Neural cell (in vitro differentiated cells): ENCODE results near the gene VWA7. TPM values are rescaled to one million over a fixed set of nuclear protein-coding genes. Genes with fewer than 3 reads are reported as not detected.

Experiments used
- H2AFZ ChIP-seq: fragments of 200-600, 300-800 bp; sonication (generic), shearing (Covaris generic); 2 replicates; pipeline ENCODE4 v1.6.0; 2014; ENCODE audit warnings: low read depth, mild to moderate bottlenecking, antibody characterized with exemption, low read length, moderate library complexity
- H3F3A ChIP-seq: fragments of 200-600 bp; shearing (Covaris generic); 2 replicates; pipeline ENCODE4 v1.6.1; 2016; ENCODE audit warnings: mild to moderate bottlenecking, moderate library complexity, mixed read lengths, antibody characterized with exemption, low read length; ENCODE audit not compliant: insufficient read depth, poor library complexity, severe bottlenecking
- H3K27ac ChIP-seq: fragments of 200-600, 300-800 bp; sonication (generic), shearing (Covaris generic); 2 replicates; pipeline ENCODE4 v1.5.1; 2014; ENCODE audit warnings: mild to moderate bottlenecking, low read length, moderate library complexity
- H3K27me3 ChIP-seq: fragments of 300-800, 200-600 bp; sonication (generic), shearing (Covaris generic); 2 replicates; pipeline ENCODE4 v1.6.0; 2014; ENCODE audit warnings: mild to moderate bottlenecking, low read depth, low read length, moderate library complexity; ENCODE audit not compliant: insufficient read depth
- H3K36me3 ChIP-seq: fragments of 300-800, 200-600 bp; sonication (generic), shearing (Covaris generic); 2 replicates; pipeline ENCODE4 v1.5.1; 2014; ENCODE audit warnings: mild to moderate bottlenecking, antibody characterized with exemption, low read length, moderate library complexity; ENCODE audit not compliant: insufficient read depth
- H3K4me2 ChIP-seq: fragments of 300-800, 200-600 bp; sonication (generic), shearing (Covaris generic); 2 replicates; pipeline ENCODE4 v1.6.0; 2014; ENCODE audit warnings: mild to moderate bottlenecking, low read length
- H3K4me3 ChIP-seq: fragments of 300-800, 200-600 bp; sonication (generic), shearing (Covaris generic); 2 replicates; pipeline ENCODE4 v1.5.1; 2014; ENCODE audit warnings: mild to moderate bottlenecking, low read length, moderate library complexity
- H3K79me2 ChIP-seq: fragments of 200-600 bp; shearing (Covaris generic); replicated peaks from 2 replicates; pipeline ENCODE4 v1.6.0; 2014; ENCODE audit warnings: mild to moderate bottlenecking, low read length, moderate library complexity; ENCODE audit not compliant: insufficient read depth
- H3K9ac ChIP-seq: fragments of 300-800, 200-600 bp; sonication (generic), shearing (Covaris generic); 2 replicates; pipeline ENCODE4 v1.6.1; 2016; ENCODE audit warnings: mild to moderate bottlenecking, low read length, mixed read lengths
- H3K9me2 ChIP-seq: fragments of 200-600 bp; shearing (Covaris generic); 2 replicates; pipeline ENCODE4 v1.6.1; 2016; ENCODE audit warnings: mild to moderate bottlenecking, low read length, mixed read lengths; ENCODE audit not compliant: insufficient read depth
- H3K9me3 ChIP-seq: fragments of 200-600, 300-800 bp; sonication (generic), shearing (Covaris generic); 2 replicates; pipeline ENCODE4 v1.6.1; 2016; ENCODE audit warnings: mild to moderate bottlenecking, mixed run types, low read length, moderate library complexity, mixed read lengths
- H4K20me1 ChIP-seq: fragments of 200-600 bp; shearing (Covaris generic); 2 replicates; pipeline ENCODE4 v1.6.1; 2016; ENCODE audit warnings: mild to moderate bottlenecking, mixed run types; ENCODE audit not compliant: insufficient read depth
- CTCF ChIP-seq: fragments of 450-650 bp; IDR thresholded peaks from 2 replicates; pipeline ENCODE4 v1.5.1; 2014; ENCODE audit warnings: antibody characterized with exemption, mild to moderate bottlenecking, moderate library complexity; ENCODE audit not compliant: poor library complexity, severe bottlenecking
- EP300 ChIP-seq: fragments of 450-650 bp; conservative IDR thresholded peaks from 2 replicates; pipeline ENCODE4 v1.6.1; 2014; ENCODE audit warnings: antibody characterized with exemption, mild to moderate bottlenecking, moderate library complexity; ENCODE audit not compliant: poor library complexity, severe bottlenecking
- EZH2 ChIP-seq: fragments of 200-600, 300-800 bp; shearing (Covaris generic), sonication (generic); IDR thresholded peaks from 2 replicates; pipeline ENCODE4 v1.6.1; 2014; ENCODE audit warnings: antibody characterized with exemption, low read length, borderline replicate concordance, mild to moderate bottlenecking; ENCODE audit not compliant: insufficient read depth, poor library complexity, severe bottlenecking
- MXI1 ChIP-seq: fragments of 450-650 bp; conservative IDR thresholded peaks from 2 replicates; pipeline ENCODE4 v1.6.1; 2014; ENCODE audit warnings: antibody characterized with exemption, mild to moderate bottlenecking; ENCODE audit not compliant: poor library complexity, severe bottlenecking
- POLR2AphosphoS5 ChIP-seq: IDR thresholded peaks from 2 replicates; pipeline ENCODE4 v1.6.1; 2012
- RAD21 ChIP-seq: fragments of 450-650 bp; conservative IDR thresholded peaks from 2 replicates; pipeline ENCODE4 v1.6.1; 2014; ENCODE audit warnings: antibody characterized with exemption, mild to moderate bottlenecking, moderate library complexity
- SMC3 ChIP-seq: fragments of 450-650 bp; conservative IDR thresholded peaks from 2 replicates; pipeline ENCODE4 v1.6.1; 2014; ENCODE audit warnings: antibody characterized with exemption, mild to moderate bottlenecking, moderate library complexity; ENCODE audit not compliant: poor library complexity
- TAF1 ChIP-seq: IDR thresholded peaks from 2 replicates; pipeline ENCODE4 v1.6.1; 2012; ENCODE audit warnings: low read depth
- polyA plus RNA-seq: library from polyadenylated mRNA; depleted of rRNA; stranded (reverse); fragments of >200 nt; gene quantifications from 2 replicates; pipeline ENCODE4 v1.2.3, GENCODE V29; 2014
- small RNA-seq, 3 experiments: library from RNA; depleted of rRNA; stranded (forward); fragments of <200 nt; gene quantifications; one replicate each; pipeline ENCODE3, GENCODE V24; 2012
- TF ChIP-seq, protein P1 (sequence below): IDR thresholded peaks from 2 replicates; pipeline ENCODE4 v1.6.1; 2012; ENCODE audit warnings: borderline replicate concordance

VWA7 gene
- polyA plus RNA-seq, 1 donor from 2014 or later = 5.3 TPM

DNA sequence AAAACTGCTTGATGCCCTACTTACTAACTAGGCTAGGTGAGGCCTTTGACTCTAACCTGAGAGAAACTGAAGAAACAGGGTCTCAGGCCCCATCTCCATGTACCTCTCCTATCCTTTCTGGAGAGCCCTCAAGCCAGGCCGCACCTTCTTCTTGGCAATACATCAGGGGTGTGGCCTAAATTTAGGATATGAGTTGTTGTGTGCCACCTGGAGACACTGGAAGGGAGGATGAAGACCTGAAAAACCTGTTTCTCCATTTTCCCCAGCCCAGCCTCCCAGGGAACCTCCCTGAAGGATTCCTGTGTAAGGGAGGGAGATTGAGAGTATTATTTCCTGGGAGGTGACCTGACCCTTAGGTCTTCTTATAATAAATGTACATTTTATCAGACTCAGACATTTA is 58.9 kb downstream of the VWA7 start (continued):
- no peak for TF ChIP-seq RAD21
- no peak for TF ChIP-seq TAF1

DNA sequence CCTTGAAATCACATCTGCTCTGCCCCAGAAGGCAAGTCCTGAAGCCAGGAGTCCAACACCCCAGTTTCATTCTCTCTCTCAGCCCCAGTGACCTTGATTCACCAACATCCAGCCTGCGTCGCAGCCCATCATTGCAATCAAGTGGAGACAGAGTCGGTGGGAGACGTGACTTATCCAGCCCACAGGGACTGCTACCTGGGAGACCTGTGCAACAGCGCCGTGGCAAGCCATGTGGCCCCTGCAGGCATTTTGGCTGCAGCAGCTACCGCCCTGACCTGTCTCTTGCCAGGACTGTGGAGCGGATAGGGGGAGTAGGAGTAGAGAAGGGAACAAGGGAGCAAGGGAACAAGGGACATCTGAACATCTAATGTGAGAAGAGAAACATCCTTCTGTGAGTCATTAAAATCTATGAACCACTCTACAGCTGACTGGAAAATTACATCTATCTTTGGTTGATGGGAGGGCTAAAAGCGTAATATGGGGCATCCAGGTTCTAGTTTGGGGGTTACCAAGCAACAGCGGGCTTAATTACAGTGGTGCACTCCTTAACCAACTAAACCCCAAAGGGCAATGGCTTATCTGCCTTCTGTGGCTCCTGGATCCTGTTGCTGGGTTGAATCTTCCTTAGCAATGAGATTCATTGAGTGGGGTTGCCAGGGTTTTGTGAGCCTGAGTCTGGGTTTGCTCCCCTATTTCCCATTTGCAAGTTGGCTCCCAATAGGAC is 59.5 kb downstream of the VWA7 start:
- no peaks in the 10 kb centered on the region for H3K9me2 ChIP-seq
- no peaks in the 10 kb centered on the region for H4K20me1 ChIP-seq
- no peak overlapping the region for H3K4me2 ChIP-seq
- H3F3A ChIP-seq = no peaks in the 10 kb centered on the region
- H3K27me3 ChIP-seq = no peaks in the 10 kb centered on the region
- no peaks in the 10 kb centered on the region for H3K79me2 ChIP-seq
- H3K4me3 ChIP-seq = no peak overlapping the region
- no peaks in the 10 kb centered on the region for H3K36me3 ChIP-seq
- H3K9ac ChIP-seq = no peak overlapping the region
- no peak for TF ChIP-seq CTCF
- TF ChIP-seq EP300 = no peak
- TF ChIP-seq MXI1 = no peak
- TF ChIP-seq, protein P1, sequence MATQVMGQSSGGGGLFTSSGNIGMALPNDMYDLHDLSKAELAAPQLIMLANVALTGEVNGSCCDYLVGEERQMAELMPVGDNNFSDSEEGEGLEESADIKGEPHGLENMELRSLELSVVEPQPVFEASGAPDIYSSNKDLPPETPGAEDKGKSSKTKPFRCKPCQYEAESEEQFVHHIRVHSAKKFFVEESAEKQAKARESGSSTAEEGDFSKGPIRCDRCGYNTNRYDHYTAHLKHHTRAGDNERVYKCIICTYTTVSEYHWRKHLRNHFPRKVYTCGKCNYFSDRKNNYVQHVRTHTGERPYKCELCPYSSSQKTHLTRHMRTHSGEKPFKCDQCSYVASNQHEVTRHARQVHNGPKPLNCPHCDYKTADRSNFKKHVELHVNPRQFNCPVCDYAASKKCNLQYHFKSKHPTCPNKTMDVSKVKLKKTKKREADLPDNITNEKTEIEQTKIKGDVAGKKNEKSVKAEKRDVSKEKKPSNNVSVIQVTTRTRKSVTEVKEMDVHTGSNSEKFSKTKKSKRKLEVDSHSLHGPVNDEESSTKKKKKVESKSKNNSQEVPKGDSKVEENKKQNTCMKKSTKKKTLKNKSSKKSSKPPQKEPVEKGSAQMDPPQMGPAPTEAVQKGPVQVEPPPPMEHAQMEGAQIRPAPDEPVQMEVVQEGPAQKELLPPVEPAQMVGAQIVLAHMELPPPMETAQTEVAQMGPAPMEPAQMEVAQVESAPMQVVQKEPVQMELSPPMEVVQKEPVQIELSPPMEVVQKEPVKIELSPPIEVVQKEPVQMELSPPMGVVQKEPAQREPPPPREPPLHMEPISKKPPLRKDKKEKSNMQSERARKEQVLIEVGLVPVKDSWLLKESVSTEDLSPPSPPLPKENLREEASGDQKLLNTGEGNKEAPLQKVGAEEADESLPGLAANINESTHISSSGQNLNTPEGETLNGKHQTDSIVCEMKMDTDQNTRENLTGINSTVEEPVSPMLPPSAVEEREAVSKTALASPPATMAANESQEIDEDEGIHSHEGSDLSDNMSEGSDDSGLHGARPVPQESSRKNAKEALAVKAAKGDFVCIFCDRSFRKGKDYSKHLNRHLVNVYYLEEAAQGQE = no peak
- no peak for TF ChIP-seq SMC3
- no peak for TF ChIP-seq POLR2AphosphoS5
- TF ChIP-seq RAD21 = no peak
- TF ChIP-seq TAF1 = no peak
- no peak for TF ChIP-seq EZH2
- H3K27ac ChIP-seq = no peak overlapping the region
- no peak overlapping the region for H2AFZ ChIP-seq
- no peaks in the 10 kb centered on the region for H3K9me3 ChIP-seq

Small RNAs within 50 kb of the gene (small RNA-seq; reads per million reads assigned to genes)
- gene MSH5-SAPCD1 (0 reads per million in 3 experiments), gene RF00019 (0 to 1.2 (median 0) reads per million in 3 experiments), gene RNU6-850P (0 reads per million in 3 experiments), gene SAPCD1 (0 reads per million in 3 experiments)

Other genes starting within 250 kb of the VWA7 start
- not detected in 2 replicates for gene MCCD1, start 248.4 kb downstream of the VWA7 start, polyA plus RNA-seq
- gene DDX39B, start 235.3 kb downstream of the VWA7 start, polyA plus RNA-seq = 313 and 371 TPM in 2 replicates
- 56.7 and 76.7 TPM in 2 replicates for gene ATP6V1G2, start 230.7 kb downstream of the VWA7 start, polyA plus RNA-seq
- gene NFKBIL1, start 229.7 kb downstream of the VWA7 start, polyA plus RNA-seq = 88.7 and 92.8 TPM in 2 replicates
- 0.56 TPM in 1 of 2 replicates, not detected in the other for gene LTA, start 205.0 kb downstream of the VWA7 start, polyA plus RNA-seq
- gene TNF, start 201.8 kb downstream of the VWA7 start, polyA plus RNA-seq = not detected in 2 replicates
- gene LTB, start 194.9 kb downstream of the VWA7 start, polyA plus RNA-seq = not detected in 2 replicates
- not detected in 2 replicates for gene LST1, start 191.1 kb downstream of the VWA7 start, polyA plus RNA-seq
- gene NCR3, start 184.3 kb downstream of the VWA7 start, polyA plus RNA-seq = not detected in 2 replicates
- gene AIF1, start 162.1 kb downstream of the VWA7 start, polyA plus RNA-seq = not detected in 2 replicates
- gene PRRC2A, start 156.6 kb downstream of the VWA7 start, polyA plus RNA-seq = 39.9 and 51.0 TPM in 2 replicates
- gene BAG6, start 124.7 kb downstream of the VWA7 start, polyA plus RNA-seq = 203 and 204 TPM in 2 replicates
- gene APOM, start 121.4 kb downstream of the VWA7 start, polyA plus RNA-seq = 1.3 and 4.4 TPM in 2 replicates
- gene C6orf47, start 116.5 kb downstream of the VWA7 start, polyA plus RNA-seq = 17.2 and 24.3 TPM in 2 replicates
- gene GPANK1, start 112.3 kb downstream of the VWA7 start, polyA plus RNA-seq = 18.4 and 21.9 TPM in 2 replicates
- gene CSNK2B, start 111.2 kb downstream of the VWA7 start, polyA plus RNA-seq = 130 and 135 TPM in 2 replicates
- 4.0 and 7.7 TPM in 2 replicates for gene LY6G5B, start 107.4 kb downstream of the VWA7 start, polyA plus RNA-seq
- 13.4 and 26.6 TPM in 2 replicates for gene LY6G5C, start 96.3 kb downstream of the VWA7 start, polyA plus RNA-seq
- 130 and 154 TPM in 2 replicates for gene ABHD16A, start 74.0 kb downstream of the VWA7 start, polyA plus RNA-seq
- gene LY6G6F, start 70.5 kb downstream of the VWA7 start, polyA plus RNA-seq = not detected in 2 replicates
- gene LY6G6D, start 62.0 kb downstream of the VWA7 start, polyA plus RNA-seq = not detected in 2 replicates
- gene LY6G6C, start 55.6 kb downstream of the VWA7 start, polyA plus RNA-seq = 0.78 and 0.88 TPM in 2 replicates
- not detected in 2 replicates for gene MPIG6B, start 54.0 kb downstream of the VWA7 start, polyA plus RNA-seq
- gene DDAH2, start 48.0 kb downstream of the VWA7 start, polyA plus RNA-seq = 386 and 410 TPM in 2 replicates
- gene CLIC1, start 40.8 kb downstream of the VWA7 start, polyA plus RNA-seq = 5.5 and 5.7 TPM in 2 replicates
- gene MSH5, start 37.3 kb downstream of the VWA7 start, polyA plus RNA-seq = 5.1 and 7.8 TPM in 2 replicates
- 1.3 TPM in 1 of 2 replicates, not detected in the other for gene SAPCD1, start 14.7 kb downstream of the VWA7 start, polyA plus RNA-seq
- gene VARS1, start 18.4 kb upstream of the VWA7 start, polyA plus RNA-seq = 40.9 and 49.4 TPM in 2 replicates
- gene LSM2, start 29.6 kb upstream of the VWA7 start, polyA plus RNA-seq = 68.5 and 87.6 TPM in 2 replicates
- gene HSPA1L, start 38.0 kb upstream of the VWA7 start, polyA plus RNA-seq = 1.6 and 2.6 TPM in 2 replicates
- 50.9 and 54.5 TPM in 2 replicates for gene HSPA1A, start 38.2 kb upstream of the VWA7 start, polyA plus RNA-seq
- 120 and 128 TPM in 2 replicates for gene HSPA1B, start 50.4 kb upstream of the VWA7 start, polyA plus RNA-seq
- 40.9 and 47.0 TPM in 2 replicates for gene NEU1, start 85.5 kb upstream of the VWA7 start, polyA plus RNA-seq
- gene SLC44A4, start 101.7 kb upstream of the VWA7 start, polyA plus RNA-seq = 0.09 and 0.46 TPM in 2 replicates
- gene EHMT2, start 120.4 kb upstream of the VWA7 start, polyA plus RNA-seq = 102 and 121 TPM in 2 replicates
- gene ZBTB12, start 124.8 kb upstream of the VWA7 start, polyA plus RNA-seq = 19.2 and 21.4 TPM in 2 replicates
- 1.2 and 1.5 TPM in 2 replicates for gene C2, start 150.4 kb upstream of the VWA7 start, polyA plus RNA-seq
- 0.97 TPM in 1 of 2 replicates, not detected in the other for gene CFB, start 168.8 kb upstream of the VWA7 start, polyA plus RNA-seq
- 103 and 117 TPM in 2 replicates for gene NELFE, start 181.6 kb upstream of the VWA7 start, polyA plus RNA-seq
- 48.2 and 51.7 TPM in 2 replicates for gene SKIC2, start 181.8 kb upstream of the VWA7 start, polyA plus RNA-seq
- gene DXO, start 194.8 kb upstream of the VWA7 start, polyA plus RNA-seq = 20.0 and 29.2 TPM in 2 replicates
- gene C4A, start 204.7 kb upstream of the VWA7 start, polyA plus RNA-seq = 4.4 and 7.2 TPM in 2 replicates
- gene C4B, start 237.5 kb upstream of the VWA7 start, polyA plus RNA-seq = 4.4 and 4.6 TPM in 2 replicates